IMR-90 (cell line): ENCODE results near the gene XPR1. TPM values are rescaled to one million over a fixed set of nuclear protein-coding genes. Genes with fewer than 3 reads are reported as not detected.

Experiments
- ATAC-seq: fragments of 200-7000 bp; cut with Tn5 transposase; 2 replicates; pipeline ENCODE4 v1.9.1; 2020; ENCODE audit warnings: low read depth, mild to moderate bottlenecking, moderate library complexity
- BruUV-seq: library from RNA; stranded (reverse); fragments of 400-500 nt; replicated peaks from 2 replicates; lab custom pipeline; 2021; lab: Mats Ljungman, UMichigan
- CTCF ChIA-PET: fragments of 300-600 bp; formaldehyde crosslinking; extraction: SDS; loops from one replicate; lab custom pipeline; 2021; ENCODE audit warnings: antibody characterized with exemption; lab: Yijun Ruan, JAX
- POLR2A ChIA-PET: fragments of 300-600 bp; sonication (Branson Sonifier 250); formaldehyde crosslinking; loops from one replicate; lab custom pipeline; 2022; ENCODE audit warnings: antibody characterized with exemption; ENCODE audit not compliant: unreplicated experiment; lab: Charles Lee
- DNase-seq: peaks from one replicate; pipeline ENCODE4 v3.0.0; 2013
- H2AFZ ChIP-seq: replicated peaks from 2 replicates; pipeline ENCODE3; 2013; ENCODE audit warnings: low read length, mild to moderate bottlenecking; ENCODE audit not compliant: poor library complexity
- H2AK5ac ChIP-seq: 2 replicates; pipeline ENCODE4 v1.6.1; 2013; ENCODE audit warnings: low read depth, low read length, inconsistent platforms
- H2AK9ac ChIP-seq: replicated peaks from 2 replicates; pipeline ENCODE3; 2013; ENCODE audit warnings: mild to moderate bottlenecking, low read depth, low read length, moderate library complexity; ENCODE audit not compliant: poor library complexity
- H2BK120ac ChIP-seq: 2 replicates; pipeline ENCODE4 v1.6.1; 2013; ENCODE audit warnings: low read depth, low read length, inconsistent platforms
- H2BK15ac ChIP-seq: 3 replicates; pipeline ENCODE4 v1.6.1; 2013; ENCODE audit warnings: low read depth, low read length, inconsistent platforms
- H2BK20ac ChIP-seq: 2 replicates; pipeline ENCODE4 v1.6.1; 2013; ENCODE audit warnings: low read depth, mild to moderate bottlenecking, inconsistent platforms, low read length, moderate library complexity
- H2BK5ac ChIP-seq: 2 replicates; pipeline ENCODE4 v1.6.1; 2013; ENCODE audit warnings: mild to moderate bottlenecking, low read depth, low read length, inconsistent platforms; ENCODE audit not compliant: poor library complexity, severe bottlenecking
- H3K14ac ChIP-seq: replicated peaks from 2 replicates; pipeline ENCODE4 v1.6.1; 2013; ENCODE audit warnings: low read depth, low read length, inconsistent platforms
- H3K18ac ChIP-seq: 2 replicates; pipeline ENCODE4 v1.6.1; 2013; ENCODE audit warnings: low read depth, low read length, control low read depth
- H3K23ac ChIP-seq: 2 replicates; pipeline ENCODE4 v1.6.1; 2013; ENCODE audit warnings: low read depth, low read length, inconsistent platforms
- H3K27ac ChIP-seq: 2 replicates; pipeline ENCODE4 v1.5.1; 2013; ENCODE audit warnings: mild to moderate bottlenecking, control low read depth, low read length; ENCODE audit not compliant: insufficient read depth
- H3K27me3 ChIP-seq: 2 replicates; pipeline ENCODE4 v1.6.1; 2013; ENCODE audit warnings: low read length; ENCODE audit not compliant: control insufficient read depth, insufficient read depth
- H3K36me3 ChIP-seq: 2 replicates; pipeline ENCODE4 v1.6.1; 2013; ENCODE audit warnings: low read length, mixed read lengths; ENCODE audit not compliant: control insufficient read depth, insufficient read depth
- H3K4ac ChIP-seq: 2 replicates; pipeline ENCODE4 v1.6.1; 2013; ENCODE audit warnings: low read depth, low read length, inconsistent platforms
- H3K4me1 ChIP-seq: 2 replicates; pipeline ENCODE4 v1.6.1; 2013; ENCODE audit warnings: low read length, mixed read lengths; ENCODE audit not compliant: control insufficient read depth, insufficient read depth
- H3K4me2 ChIP-seq: 2 replicates; pipeline ENCODE4 v1.6.1; 2013; ENCODE audit warnings: low read depth, mild to moderate bottlenecking, control low read depth, low read length, moderate library complexity
- H3K4me3 ChIP-seq: 2 replicates; pipeline ENCODE4 v1.5.1; 2013; ENCODE audit warnings: low read depth, mild to moderate bottlenecking, control low read depth, low read length, moderate library complexity; ENCODE audit not compliant: insufficient read depth
- H3K56ac ChIP-seq: 2 replicates; pipeline ENCODE4 v1.6.1; 2013; ENCODE audit warnings: low read length, inconsistent platforms; ENCODE audit not compliant: insufficient read depth; ENCODE audit errors: extremely low read depth
- H3K79me1 ChIP-seq, 2 experiments: 2 replicates each; pipeline ENCODE4 v1.6.1; 2013; ENCODE audit warnings: low read length in 2 of 2, inconsistent platforms in 1 of 2, low read depth in 1 of 2
- H3K9ac ChIP-seq: 2 replicates; pipeline ENCODE4 v1.6.1; 2013; ENCODE audit warnings: low read depth, low read length, control low read depth
- H3K9me1 ChIP-seq: 2 replicates; pipeline ENCODE4 v1.6.1; 2013; ENCODE audit warnings: low read length, inconsistent platforms; ENCODE audit not compliant: insufficient read depth
- H3K9me3 ChIP-seq: 2 replicates; pipeline ENCODE4 v1.6.1; 2013; ENCODE audit warnings: low read length; ENCODE audit not compliant: control insufficient read depth, insufficient read depth
- H4K20me1 ChIP-seq: 2 replicates; pipeline ENCODE4 v1.6.1; 2013; ENCODE audit warnings: low read length, inconsistent platforms; ENCODE audit not compliant: insufficient read depth
- H4K5ac ChIP-seq: 2 replicates; pipeline ENCODE4 v1.6.1; 2013; ENCODE audit warnings: mild to moderate bottlenecking, low read depth, low read length, control low read depth
- H4K8ac ChIP-seq, 2 experiments: 2 replicates each; pipeline ENCODE4 v1.6.1; 2013; ENCODE audit warnings: low read depth in 2 of 2, low read length in 2 of 2, control low read depth in 1 of 2, inconsistent platforms in 1 of 2
- H4K91ac ChIP-seq: 2 replicates; pipeline ENCODE4 v1.6.1; 2013; ENCODE audit warnings: low read depth, low read length, inconsistent platforms; ENCODE audit not compliant: insufficient read depth
- BHLHE40 ChIP-seq: fragments of 150-350 bp; IDR thresholded peaks from 2 replicates; pipeline ENCODE4 v1.6.1; 2016; ENCODE audit warnings: mild to moderate bottlenecking, low read depth, low read length
- CHD1 ChIP-seq: IDR thresholded peaks from 2 replicates; pipeline ENCODE4 v1.6.1; 2012; ENCODE audit warnings: low read depth, low read length, improper control_type of control experiment
- MXI1 ChIP-seq: IDR thresholded peaks from 2 replicates; pipeline ENCODE4 v1.6.1; 2012; ENCODE audit warnings: low read depth, mild to moderate bottlenecking, low read length, moderate library complexity, borderline replicate concordance
- NFE2L2 ChIP-seq: fragments of 150-350 bp; IDR thresholded peaks from 2 replicates; pipeline ENCODE4 v1.6.1; 2016; ENCODE audit warnings: low read depth, mild to moderate bottlenecking, low read length
- POLR2A ChIP-seq: IDR thresholded peaks from 2 replicates; pipeline ENCODE4 v1.6.1; 2012; ENCODE audit warnings: mild to moderate bottlenecking, low read depth, low read length
- RAD21 ChIP-seq: IDR thresholded peaks from 2 replicates; pipeline ENCODE4 v1.6.1; 2012; ENCODE audit warnings: low read length, improper control_type of control experiment
- RCOR1 ChIP-seq: IDR thresholded peaks from 2 replicates; pipeline ENCODE4 v1.6.1; 2012; ENCODE audit warnings: mild to moderate bottlenecking, low read length, improper control_type of control experiment; ENCODE audit not compliant: insufficient replicate concordance
- RFX5 ChIP-seq: IDR thresholded peaks from 2 replicates; pipeline ENCODE4 v1.8.0; 2012; ENCODE audit warnings: low read depth, mild to moderate bottlenecking, low read length, moderate library complexity
- SMC3 ChIP-seq: fragments of 150-350 bp; IDR thresholded peaks from 2 replicates; pipeline ENCODE4 v1.6.1; 2016; ENCODE audit warnings: low read depth, mild to moderate bottlenecking, antibody characterized with exemption, low read length, moderate library complexity
- WGBS, 2 experiments: methylation state at CpG; one replicate each; pipeline versions ENCODE4 v1.1.5 to v1.1.7; 2013; ENCODE audit warnings: missing lambda C conversion rate in 2 of 2; ENCODE audit not compliant: insufficient read length in 1 of 2; ENCODE audit errors: extremely low coverage in 2 of 2; 5-methylcytosine and 5-hydroxymethylcytosine counted together
- dilution Hi-C: fragments of 300-500 bp; cut with HindIII; formaldehyde crosslinking; loops from one replicate; pipeline ENCODE4 v1.14.3; 2018; ENCODE audit warnings: low sequenced_read_pairs; ENCODE audit not compliant: unreplicated experiment
- in situ Hi-C: fragments of 300-500 bp; cut with MboI; formaldehyde crosslinking; loops from 3 replicates; pipeline ENCODE4 v1.14.3; 2019; ENCODE audit warnings: low sequenced_read_pairs, inconsistent platforms, mixed read lengths
- intact Hi-C: fragments of 100-400 bp; cut with micrococcal nuclease; formaldehyde crosslinking; loops from 2 replicates; pipeline ENCODE4 v1.10.0; 2022
- polyA plus RNA-seq, 3 experiments: library from polyadenylated mRNA; depleted of rRNA; stranded (reverse); fragments of >200 nt; gene quantifications; 2 replicates each; pipeline ENCODE4 v1.2.3, GENCODE V29; 2012; ENCODE audit warnings: low replicate concordance in 1 of 3
- total RNA-seq: library from RNA; depleted of rRNA; stranded (reverse); fragments of >200 nt; gene quantifications from 2 replicates; pipeline ENCODE4 v1.2.3, GENCODE V29; 2012
- TF ChIP-seq, protein P1 (sequence below): conservative IDR thresholded peaks from 2 replicates; pipeline ENCODE4 v1.5.1; 2012; ENCODE audit warnings: mild to moderate bottlenecking, low read depth, low read length, improper control_type of control experiment

XPR1 gene
- total and polyA plus RNA-seq, 2 of the 4 experiments (the other 2 are of a cell fraction) = 11.8 to 25.1 TPM

DNA sequence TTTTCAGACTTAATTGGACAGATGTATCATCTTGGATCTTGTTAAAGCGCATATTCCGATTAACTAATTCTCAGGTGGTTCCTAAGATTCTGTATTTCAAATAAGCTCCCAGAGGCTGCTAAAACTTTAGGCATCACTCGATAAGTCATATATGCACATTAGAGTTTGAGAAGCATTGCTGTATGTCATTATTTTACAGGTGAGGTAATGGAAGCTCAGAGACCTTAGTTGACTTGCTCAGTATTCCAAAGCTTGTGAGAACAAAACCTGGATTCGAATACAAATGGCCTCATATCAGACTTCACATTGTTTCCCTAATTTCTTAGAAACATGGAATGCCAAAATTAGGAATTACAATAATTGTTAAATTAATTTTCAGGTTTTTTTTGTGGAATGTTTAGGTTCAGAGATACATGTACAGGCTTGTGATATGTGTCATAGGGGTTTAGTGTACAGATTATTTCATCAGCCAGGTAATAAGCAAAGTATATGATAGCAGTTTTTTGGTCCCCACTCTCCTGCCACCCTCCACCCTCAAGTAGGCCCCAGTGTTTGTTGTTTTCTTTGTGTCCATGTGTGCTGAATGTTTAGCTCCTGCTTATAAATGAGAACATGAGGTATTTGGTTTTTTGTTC lies 96.8 kb downstream of the XPR1 start:
- H3K9ac ChIP-seq = no peak overlapping the region
- H2BK20ac ChIP-seq = no peak overlapping the region
- no peak overlapping the region for H3K27ac ChIP-seq
- dilution Hi-C loops = no loop called here
- H4K5ac ChIP-seq = no peak overlapping the region
- in situ Hi-C loops = no loop called here
- no peaks in the 10 kb centered on the region for H3K9me1 ChIP-seq
- no peaks in the 10 kb centered on the region for H3K4me1 ChIP-seq
- BruUV-seq = no TSS peak
- H2AFZ ChIP-seq = no peak overlapping the region
- H3K56ac ChIP-seq = no peak overlapping the region
- H2AK5ac ChIP-seq = no peak overlapping the region
- H3K14ac ChIP-seq = no peak overlapping the region
- no peak overlapping the region for H2AK9ac ChIP-seq
- H3K36me3 ChIP-seq = no peaks in the 10 kb centered on the region
- no peak overlapping the region for H3K4me2 ChIP-seq
- peaks cover 6% of the 10 kb centered on the region for H3K9me3 ChIP-seq
- H2BK15ac ChIP-seq = no peak overlapping the region
- no peak overlapping the region for H3K18ac ChIP-seq
- 100% methylated on average over 1 of the region's 4 CpGs; no CpG with 5 or more reads in 1 of the 2 experiments for WGBS, 2 experiments
- no peak for DNase-seq
- no peak overlapping the region for H4K8ac ChIP-seq
- TF ChIP-seq BHLHE40 (no peak), RAD21 (no peak), MXI1 (no peak), NFE2L2 (no peak), RCOR1 (no peak), RFX5 (no peak), POLR2A (no peak), CHD1 (no peak), SMC3 (no peak)
- TF ChIP-seq, protein P1, sequence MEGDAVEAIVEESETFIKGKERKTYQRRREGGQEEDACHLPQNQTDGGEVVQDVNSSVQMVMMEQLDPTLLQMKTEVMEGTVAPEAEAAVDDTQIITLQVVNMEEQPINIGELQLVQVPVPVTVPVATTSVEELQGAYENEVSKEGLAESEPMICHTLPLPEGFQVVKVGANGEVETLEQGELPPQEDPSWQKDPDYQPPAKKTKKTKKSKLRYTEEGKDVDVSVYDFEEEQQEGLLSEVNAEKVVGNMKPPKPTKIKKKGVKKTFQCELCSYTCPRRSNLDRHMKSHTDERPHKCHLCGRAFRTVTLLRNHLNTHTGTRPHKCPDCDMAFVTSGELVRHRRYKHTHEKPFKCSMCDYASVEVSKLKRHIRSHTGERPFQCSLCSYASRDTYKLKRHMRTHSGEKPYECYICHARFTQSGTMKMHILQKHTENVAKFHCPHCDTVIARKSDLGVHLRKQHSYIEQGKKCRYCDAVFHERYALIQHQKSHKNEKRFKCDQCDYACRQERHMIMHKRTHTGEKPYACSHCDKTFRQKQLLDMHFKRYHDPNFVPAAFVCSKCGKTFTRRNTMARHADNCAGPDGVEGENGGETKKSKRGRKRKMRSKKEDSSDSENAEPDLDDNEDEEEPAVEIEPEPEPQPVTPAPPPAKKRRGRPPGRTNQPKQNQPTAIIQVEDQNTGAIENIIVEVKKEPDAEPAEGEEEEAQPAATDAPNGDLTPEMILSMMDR = no peak
- ATAC-seq = no peak
- no peak overlapping the region for H2BK120ac ChIP-seq
- H3K4me3 ChIP-seq = no peak overlapping the region
- no peak overlapping the region for H3K4ac ChIP-seq
- H4K20me1 ChIP-seq = no peaks in the 10 kb centered on the region
- H3K23ac ChIP-seq = no peak overlapping the region
- CTCF ChIA-PET = no interaction called here
- H3K79me1 ChIP-seq = peaks cover 9 to 11% of the 10 kb centered on the region in 2 experiments; a peak in 3 of 4 replicates
- intact Hi-C loops = no loop called here
- no peaks in the 10 kb centered on the region for H3K27me3 ChIP-seq
- POLR2A ChIA-PET = no interaction called here
- no peak overlapping the region for H2BK5ac ChIP-seq
- no peak overlapping the region for H4K91ac ChIP-seq
